Progenitor cell of endocrine pancreas (in vitro differentiated cells): ENCODE measurements around the gene DOLK. TPM values are rescaled to one million over a fixed set of nuclear protein-coding genes. Genes with fewer than 3 reads are reported as not detected.
A peak's percentile ranks its signal among the peaks of the same experiment; 100 is the strongest.

Experiments
- DNase-seq: peaks from one replicate; pipeline ENCODE4 v3.0.0; 2021; ENCODE audit warnings: low spot score; ENCODE audit not compliant: unreplicated experiment
- H3K27ac Mint-ChIP-seq: 2 replicates; pipeline ENCODE4 v1.8.0; 2021; ENCODE audit warnings: mild to moderate bottlenecking, moderate library complexity, mixed read lengths
- H3K27me3 Mint-ChIP-seq: 2 replicates; pipeline ENCODE4 v1.8.0; 2021; ENCODE audit warnings: mixed read lengths
- H3K36me3 Mint-ChIP-seq: 2 replicates; pipeline ENCODE4 v1.8.0; 2022; ENCODE audit warnings: mixed read lengths; ENCODE audit not compliant: insufficient read depth
- H3K4me1 Mint-ChIP-seq: 2 replicates; pipeline ENCODE4 v1.8.0; 2021; ENCODE audit warnings: low read depth, mixed read lengths
- H3K4me3 Mint-ChIP-seq: 2 replicates; pipeline ENCODE4 v1.8.0; 2021; ENCODE audit warnings: low read depth, mild to moderate bottlenecking, moderate library complexity, mixed read lengths
- H3K9me3 Mint-ChIP-seq: 2 replicates; pipeline ENCODE4 v1.8.0; 2021; ENCODE audit warnings: low read depth, mixed read lengths
- total RNA-seq: library from RNA; stranded (reverse); gene quantifications from 2 replicates; pipeline ENCODE4 v1.2.1, GENCODE V29; 2021
- TF ChIP-seq, protein P1 (sequence below): fragments of 200-600 bp; sonication (generic); IDR thresholded peaks from one replicate; pipeline ENCODE4 v1.5.0; 2021; ENCODE audit warnings: antibody characterized with exemption, mild to moderate bottlenecking; ENCODE audit not compliant: unreplicated experiment

Gene DOLK
- total RNA-seq, 1 donor from 2014 or later, result 16.3 TPM

DNA sequence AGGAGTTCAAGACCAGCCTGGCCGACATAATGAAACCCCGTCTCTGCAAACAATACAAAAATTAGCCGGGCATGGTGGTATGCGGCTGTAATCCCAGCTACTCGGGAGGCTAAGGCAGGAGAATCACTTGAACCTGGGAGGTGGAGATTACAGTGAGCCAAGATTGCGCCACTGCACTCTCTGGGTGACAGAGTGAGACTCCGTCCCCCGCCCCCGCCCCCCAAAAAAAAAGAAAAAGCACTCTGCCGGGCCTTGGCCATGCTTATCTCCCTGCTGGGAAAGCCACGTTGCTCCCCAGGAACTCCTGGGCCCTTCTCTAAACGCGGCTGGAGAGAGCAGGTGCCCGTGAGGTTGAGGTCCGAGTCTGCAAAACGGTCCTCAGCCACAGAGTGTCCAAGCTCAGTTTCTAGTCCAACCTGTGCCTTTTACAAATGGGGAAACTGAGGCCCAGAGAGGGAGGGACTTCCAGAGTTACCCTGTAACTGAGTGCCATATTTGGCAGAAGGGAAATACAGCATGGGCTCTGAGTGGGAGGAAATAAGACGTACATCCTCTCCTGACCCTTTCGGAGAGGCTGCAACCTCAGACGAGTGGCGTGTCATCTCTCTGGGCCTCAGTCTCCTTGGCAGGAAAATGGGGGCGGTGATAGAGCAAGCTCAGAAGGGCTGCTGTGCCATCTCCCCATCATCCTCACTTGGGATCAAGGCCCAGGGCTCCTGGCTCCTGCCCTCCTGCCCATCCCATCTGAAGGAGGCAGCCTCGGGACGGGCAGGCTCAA, 33.2 kb downstream of the DOLK start:
- Mint-ChIP-seq H3K36me3 (peaks cover 12% of the 10 kb centered on the region), H3K4me3 (no peak overlapping the region), H3K4me1 (peaks cover 21% of the 10 kb centered on the region), H3K27me3 (no peaks in the 10 kb centered on the region), H3K27ac (no peak overlapping the region), H3K9me3 (no peaks in the 10 kb centered on the region)
- TF ChIP-seq, protein P1, sequence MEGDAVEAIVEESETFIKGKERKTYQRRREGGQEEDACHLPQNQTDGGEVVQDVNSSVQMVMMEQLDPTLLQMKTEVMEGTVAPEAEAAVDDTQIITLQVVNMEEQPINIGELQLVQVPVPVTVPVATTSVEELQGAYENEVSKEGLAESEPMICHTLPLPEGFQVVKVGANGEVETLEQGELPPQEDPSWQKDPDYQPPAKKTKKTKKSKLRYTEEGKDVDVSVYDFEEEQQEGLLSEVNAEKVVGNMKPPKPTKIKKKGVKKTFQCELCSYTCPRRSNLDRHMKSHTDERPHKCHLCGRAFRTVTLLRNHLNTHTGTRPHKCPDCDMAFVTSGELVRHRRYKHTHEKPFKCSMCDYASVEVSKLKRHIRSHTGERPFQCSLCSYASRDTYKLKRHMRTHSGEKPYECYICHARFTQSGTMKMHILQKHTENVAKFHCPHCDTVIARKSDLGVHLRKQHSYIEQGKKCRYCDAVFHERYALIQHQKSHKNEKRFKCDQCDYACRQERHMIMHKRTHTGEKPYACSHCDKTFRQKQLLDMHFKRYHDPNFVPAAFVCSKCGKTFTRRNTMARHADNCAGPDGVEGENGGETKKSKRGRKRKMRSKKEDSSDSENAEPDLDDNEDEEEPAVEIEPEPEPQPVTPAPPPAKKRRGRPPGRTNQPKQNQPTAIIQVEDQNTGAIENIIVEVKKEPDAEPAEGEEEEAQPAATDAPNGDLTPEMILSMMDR, result no peak
- no peak for DNase-seq

DNA sequence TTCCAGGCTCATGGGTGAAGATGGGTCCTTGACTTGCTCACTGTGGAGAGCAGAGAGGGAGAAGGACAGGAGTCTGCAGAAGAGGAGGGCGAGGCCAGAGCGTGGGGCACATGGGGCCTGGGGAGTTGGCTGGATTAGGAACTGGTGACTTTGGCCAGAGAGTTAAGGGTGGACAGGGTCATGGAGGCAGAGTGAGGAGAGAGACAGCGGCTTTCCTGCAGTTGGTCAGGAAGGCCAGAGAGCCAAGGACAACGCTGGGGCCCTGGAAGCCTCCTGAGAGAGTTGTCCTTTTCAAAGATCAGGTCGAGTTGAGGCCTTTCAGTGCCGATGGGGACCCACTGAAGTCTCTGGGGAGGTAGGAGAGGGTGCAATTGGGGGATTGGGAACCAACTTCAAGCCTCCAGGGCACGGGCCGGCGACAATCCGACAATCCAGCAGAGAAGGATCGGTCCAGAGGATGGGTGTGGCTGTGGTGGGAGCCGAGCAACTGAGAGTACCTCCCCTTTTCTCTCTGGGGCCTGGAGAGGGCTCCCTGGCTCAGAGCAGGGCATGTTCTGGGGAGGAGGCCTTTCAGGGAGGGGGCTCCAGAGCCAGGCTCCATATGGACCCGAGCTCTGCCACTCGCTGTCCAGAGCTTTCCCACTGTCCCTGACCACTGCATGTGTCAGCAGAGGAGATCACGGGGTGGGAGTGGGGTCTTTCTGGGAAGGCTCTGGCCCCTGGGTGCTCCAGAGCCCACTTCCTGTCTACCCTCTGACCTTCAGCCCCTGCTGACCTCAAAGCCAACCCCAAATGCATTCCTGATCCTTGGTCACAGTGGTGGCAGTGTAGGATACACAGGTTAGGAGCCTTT, 34.1 kb downstream of the DOLK start:
- Mint-ChIP-seq H3K4me3 (no peak overlapping the region), H3K9me3 (no peaks in the 10 kb centered on the region), H3K27me3 (no peaks in the 10 kb centered on the region), H3K4me1 (peaks cover 21% of the 10 kb centered on the region), H3K36me3 (peaks cover 20% of the 10 kb centered on the region), H3K27ac (peak overlapping the region; percentile 93)
- DNase-seq, result no peak
- TF ChIP-seq, protein P1, result no peak

DNA sequence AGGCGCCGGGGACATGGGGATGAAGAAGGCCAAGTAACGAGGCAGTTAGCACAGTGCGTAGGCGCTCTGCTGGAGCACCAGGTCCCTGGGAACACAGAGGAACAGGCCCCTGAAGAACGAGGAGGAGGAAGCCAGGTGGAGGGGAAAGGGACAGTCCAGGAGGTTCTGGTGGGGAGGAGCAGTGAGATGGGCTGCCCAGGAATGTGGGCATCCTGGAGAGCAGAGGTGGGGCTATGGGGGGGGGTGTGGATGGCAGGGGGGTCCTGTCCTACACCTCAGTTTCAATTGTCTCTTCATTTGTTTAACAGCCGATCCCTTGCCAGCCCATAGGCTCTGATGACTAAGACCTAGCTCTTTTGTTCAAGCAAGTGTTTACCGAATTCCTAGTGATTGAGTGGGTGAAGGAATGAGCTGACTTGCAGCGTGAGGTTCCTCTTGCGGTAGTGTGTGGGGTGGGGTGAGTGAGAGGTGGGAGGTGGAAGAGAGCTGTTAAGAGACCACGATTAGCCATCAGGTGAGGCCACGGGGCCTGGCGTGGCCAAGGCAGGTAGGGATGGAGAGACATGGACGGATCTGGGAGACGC, 35.0 kb downstream of the DOLK start:
- H3K36me3 Mint-ChIP-seq, result peaks cover 22% of the 10 kb centered on the region

DNA sequence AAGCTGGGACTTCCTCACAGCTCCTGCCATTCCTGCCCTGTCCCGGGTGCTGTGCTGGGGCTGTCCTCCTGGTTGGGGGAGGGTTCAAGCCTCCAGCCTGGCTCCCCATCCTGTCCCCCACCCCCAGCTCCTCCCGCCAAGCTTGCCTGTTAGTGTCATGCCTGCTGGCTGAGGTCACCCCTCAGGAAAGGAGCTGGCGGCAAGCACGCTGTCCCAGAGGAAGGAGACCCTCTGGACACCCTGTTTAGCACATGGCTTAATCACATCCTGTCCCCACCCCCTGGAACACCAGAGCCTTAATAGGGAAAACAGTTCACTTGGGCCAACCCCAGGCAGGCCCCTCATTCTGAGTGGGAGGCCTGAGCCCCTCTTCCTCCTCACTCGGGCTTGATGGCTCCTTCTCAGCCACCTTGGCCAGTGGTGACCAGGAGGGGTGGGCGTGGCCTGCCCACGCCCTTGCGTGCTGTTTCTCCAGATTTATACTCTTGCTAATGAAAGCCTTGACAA, 35.8 kb downstream of the DOLK start:
- no peak for DNase-seq
- TF ChIP-seq, protein P1, result no peak
- Mint-ChIP-seq H3K27me3 (no peaks in the 10 kb centered on the region), H3K4me1 (peaks cover 21% of the 10 kb centered on the region), H3K27ac (peak overlapping the region; percentile 93), H3K4me3 (no peak overlapping the region), H3K36me3 (peaks cover 21% of the 10 kb centered on the region), H3K9me3 (no peaks in the 10 kb centered on the region)

More for the DNA sequence above, 35.0 kb downstream of the DOLK start:
- DNase-seq, result no peak
- no peaks in the 10 kb centered on the region for H3K9me3 Mint-ChIP-seq
- TF ChIP-seq, protein P1, result no peak
- peaks cover 21% of the 10 kb centered on the region for H3K4me1 Mint-ChIP-seq
- H3K4me3 Mint-ChIP-seq, result no peak overlapping the region
- H3K27ac Mint-ChIP-seq, result peak overlapping the region; percentile 93
- H3K27me3 Mint-ChIP-seq, result no peaks in the 10 kb centered on the region

DNA sequence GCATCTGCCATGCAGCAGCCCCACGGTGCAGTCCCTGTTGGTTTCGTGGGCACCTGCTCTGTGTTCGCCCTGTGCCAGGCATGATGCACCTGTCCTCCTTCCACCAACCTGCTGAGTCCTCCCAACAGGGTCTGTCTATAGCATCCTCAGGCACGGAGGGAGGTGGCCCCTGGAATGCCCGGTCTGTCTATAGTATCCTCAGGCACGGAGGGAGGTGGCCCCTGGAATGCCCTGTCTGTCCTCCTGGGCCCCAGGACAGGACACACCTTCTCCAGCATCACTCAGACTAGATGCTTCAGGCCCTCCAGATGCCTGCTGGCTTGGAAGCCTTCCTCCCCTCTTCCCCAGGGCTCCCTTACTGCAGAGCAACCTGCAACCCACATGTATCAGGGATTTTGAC, 36.5 kb downstream of the DOLK start:
- no peak for DNase-seq
- Mint-ChIP-seq H3K9me3 (no peaks in the 10 kb centered on the region), H3K27me3 (no peaks in the 10 kb centered on the region), H3K4me1 (peaks cover 21% of the 10 kb centered on the region), H3K27ac (peak overlapping the region; percentile 65), H3K36me3 (peaks cover 20% of the 10 kb centered on the region), H3K4me3 (no peak overlapping the region)
- TF ChIP-seq, protein P1, result no peak
